ENCODE data around the gene AGO3.
A peak's percentile ranks its signal among the peaks of the same experiment; 100 is the strongest.

The AGO3 gene

DNA sequence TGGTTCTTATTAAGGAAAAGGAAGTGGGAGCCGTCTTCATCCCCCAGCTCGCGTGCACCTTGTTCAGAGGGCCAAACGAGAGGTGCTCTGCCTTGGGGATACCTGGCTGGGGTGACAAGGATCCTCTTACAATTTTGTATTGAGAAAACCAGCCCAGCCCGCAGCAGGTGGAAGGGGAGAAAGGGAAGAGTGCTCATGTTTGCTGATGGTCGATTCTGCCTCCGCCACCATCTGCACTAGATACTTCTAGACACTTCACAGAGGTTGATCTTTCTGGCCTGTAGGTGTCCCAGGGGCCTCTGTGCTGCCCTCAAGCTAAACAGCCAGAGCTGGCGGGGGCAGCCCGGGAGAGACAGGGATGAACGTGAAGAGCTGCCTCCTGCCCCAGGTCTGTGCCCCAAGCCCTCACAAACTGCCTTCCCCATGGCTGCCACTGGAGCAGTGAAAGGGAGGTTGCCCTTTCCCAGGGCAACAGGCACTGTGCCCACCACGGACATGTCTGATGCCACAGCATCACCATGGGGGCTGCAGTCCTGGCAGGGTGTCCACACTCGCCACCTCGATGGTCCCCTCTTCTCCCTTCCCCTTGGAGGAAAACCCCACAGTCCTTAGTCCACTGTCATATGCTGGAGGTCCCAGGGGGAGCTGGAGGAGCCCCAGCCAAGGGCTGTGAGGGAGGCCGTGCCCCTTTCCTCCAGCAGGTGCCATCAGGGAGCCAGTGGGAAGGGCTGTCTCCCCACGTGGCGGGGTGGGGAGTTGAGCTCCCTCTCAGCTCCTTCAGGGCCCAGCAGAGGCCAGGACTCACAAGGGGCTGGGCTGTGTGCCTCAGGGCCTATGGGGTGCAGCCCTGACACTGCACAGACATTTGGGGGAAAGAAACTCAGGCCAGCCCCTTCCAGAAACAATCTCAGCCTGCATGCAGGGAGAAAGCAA lies 165.9 kb downstream of the AGO3 start:
- DNase-seq (ENCODE audit: low read depth): no peak

GRCh38 chr1:36097693-36098585 lies 167.0 kb downstream of the AGO3 start:
- DNase-seq (ENCODE audit: low read depth): no peak

DNA sequence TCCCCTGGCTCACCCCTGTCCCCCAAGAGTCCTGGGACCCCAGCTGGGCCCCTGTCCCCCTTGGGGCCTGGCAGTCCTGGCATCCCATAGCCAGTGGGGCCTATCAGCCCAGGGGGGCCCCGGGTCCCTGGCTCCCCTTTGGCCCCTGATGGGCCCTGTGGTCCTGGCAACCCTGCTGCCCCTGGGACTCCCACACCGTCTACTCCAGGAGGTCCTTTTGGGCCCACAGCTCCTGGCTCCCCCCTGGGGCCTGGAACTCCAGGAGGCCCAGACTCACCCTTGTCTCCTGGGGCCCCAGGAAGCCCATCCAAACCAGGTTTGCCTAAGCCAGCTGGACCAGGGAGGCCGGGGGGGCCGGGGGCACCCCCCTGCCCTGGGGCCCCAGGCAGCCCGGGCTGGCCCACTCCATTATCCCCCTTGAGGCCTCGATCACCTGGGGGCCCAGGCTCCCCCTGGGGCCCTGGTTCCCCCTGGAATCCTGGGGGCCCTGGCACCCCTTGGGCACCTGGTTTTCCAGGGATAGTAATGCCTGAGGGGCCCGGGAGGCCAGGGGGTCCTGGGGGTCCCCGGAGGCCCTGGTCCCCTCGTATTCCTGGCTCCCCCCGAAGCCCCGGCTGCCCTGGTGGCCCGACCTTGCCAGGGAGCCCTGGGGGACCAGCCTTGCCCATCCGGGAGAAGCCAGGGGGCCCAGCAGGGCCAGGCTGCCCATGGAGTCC lies 167.9 kb downstream of the AGO3 start:
- no peak for DNase-seq (ENCODE audit: low read depth)

DNA sequence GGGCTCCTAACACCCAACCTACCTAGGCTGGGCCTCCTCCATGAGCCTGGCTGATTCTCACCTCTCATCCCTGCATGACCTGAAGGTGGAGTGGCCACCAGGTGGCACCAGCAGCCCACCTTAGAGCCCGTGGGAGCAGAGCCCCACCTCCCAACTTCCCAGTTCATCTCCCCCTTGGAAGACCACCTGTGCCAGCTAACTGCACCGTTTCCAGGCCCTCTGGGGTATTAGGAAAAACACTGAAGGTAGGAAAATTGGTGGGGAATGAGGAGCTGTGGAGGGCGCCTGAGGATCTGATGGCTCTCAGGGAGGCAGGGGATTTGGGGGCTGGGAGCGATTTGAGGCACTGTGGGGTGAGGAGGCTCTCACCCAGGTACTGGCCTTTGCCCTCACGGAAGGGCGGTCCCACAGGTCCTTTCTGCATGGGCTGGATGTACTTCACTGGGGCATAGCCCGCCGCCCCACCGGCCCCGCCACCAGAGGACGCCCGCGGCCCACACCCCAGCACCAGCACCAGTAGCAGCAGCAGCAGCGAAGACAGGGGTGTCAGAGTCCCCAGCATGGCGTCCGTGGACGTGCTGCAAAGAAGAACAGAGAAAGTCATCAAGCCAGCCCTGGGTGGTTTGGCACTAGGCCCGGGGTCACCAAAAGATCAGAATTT lies 168.9 kb downstream of the AGO3 start:
- DNase-seq (ENCODE audit: low read depth): peak; percentile 57

DNA sequence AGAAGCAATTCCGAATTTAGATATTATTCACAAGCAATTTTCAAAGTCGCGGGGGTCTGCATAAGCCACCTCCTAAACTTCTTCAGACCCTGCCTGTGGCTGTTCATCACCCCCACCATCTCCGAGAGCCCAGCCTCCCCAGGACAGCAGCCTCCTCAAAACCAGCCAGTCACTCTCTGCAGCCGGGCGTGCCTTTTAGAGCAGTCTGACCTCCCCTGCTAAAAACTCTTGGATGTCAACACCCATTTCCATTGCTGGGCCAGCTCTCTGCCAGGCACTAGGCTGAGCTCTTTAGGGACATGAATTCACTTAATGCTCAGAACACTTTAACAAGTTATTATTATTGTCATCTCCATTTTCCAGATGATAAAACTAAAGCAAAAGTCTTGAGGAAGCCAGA lies 169.5 kb downstream of the AGO3 start:
- DNase-seq (ENCODE audit: low read depth): no peak

DNA sequence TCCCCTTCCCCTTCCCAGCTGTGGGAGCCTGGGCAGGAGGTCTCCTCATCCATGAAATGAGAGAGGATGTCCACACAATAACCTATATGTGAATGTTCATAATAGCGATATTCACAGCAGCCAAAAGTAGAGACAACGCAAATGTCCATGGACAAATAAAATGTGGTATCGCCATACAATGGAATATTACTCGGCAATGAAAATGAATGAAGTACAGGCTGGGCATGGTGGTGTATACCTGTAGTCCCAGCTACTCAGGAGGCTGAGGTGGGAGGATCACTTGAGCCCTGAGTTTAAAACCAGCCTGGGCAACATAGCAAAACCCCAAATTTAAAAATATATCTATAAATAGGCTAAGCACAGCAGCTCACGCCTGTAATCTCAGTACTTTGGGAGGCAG lies 170.6 kb downstream of the AGO3 start:
- DNase-seq (ENCODE audit: low read depth): no peak

GRCh38 chr1:36106269-36106668 lies 175.4 kb downstream of the AGO3 start:
- DNase-seq (ENCODE audit: low read depth): no peak

GRCh38 chr1:36107394-36107793 lies 176.5 kb downstream of the AGO3 start:
- DNase-seq (ENCODE audit: low read depth): no peak

DNA sequence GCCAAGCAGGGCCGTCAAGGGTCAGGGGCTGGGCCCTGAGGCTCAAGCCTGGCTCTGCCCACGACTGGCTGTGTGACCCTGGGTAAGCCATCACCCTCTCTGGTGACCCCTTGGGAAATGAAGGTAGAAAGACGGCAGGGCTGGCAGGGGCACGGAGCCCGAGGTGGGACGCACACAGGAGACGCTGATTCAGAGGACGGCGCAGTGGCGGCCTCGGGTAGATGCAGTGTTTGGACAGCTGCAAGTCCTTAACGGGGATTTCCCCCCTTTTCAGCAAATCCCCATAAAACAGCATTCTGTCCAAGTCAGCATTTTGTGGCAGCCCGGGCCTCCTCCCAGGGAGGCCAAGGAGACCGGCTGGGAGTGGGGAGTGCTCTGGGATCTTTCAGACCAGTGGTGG lies 177.4 kb downstream of the AGO3 start:
- no peak for DNase-seq (ENCODE audit: low read depth)

- peak; percentile 37 for DNase-seq (ENCODE audit: low read depth)
These were observed 178.3 kb downstream of the AGO3 start for GRCh38 chr1:36109041-36109679.

DNA sequence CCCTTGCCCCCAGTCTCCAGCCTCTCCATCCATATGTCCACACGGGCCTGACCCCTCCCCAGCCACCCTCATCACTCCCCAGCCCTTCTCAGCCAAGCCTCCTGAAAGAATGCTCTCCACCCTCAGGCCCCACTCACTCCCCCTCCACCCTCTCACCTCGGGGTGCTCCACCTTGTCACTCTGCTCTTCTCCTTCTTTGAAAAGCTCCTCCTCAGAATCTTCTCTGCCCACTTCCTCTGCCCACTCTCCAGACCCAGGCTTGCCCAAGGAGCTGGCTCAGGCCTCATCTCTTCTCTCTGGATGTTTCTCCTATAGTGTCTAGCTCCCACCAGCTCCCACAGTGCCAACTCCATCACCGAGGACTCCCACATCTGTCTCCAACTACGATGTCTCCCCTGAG lies 180.2 kb downstream of the AGO3 start:
- no peak for DNase-seq (ENCODE audit: low read depth)

GRCh38 chr1:36112823-36113222 lies 181.9 kb downstream of the AGO3 start:
- no peak for DNase-seq (ENCODE audit: low read depth)

DNA sequence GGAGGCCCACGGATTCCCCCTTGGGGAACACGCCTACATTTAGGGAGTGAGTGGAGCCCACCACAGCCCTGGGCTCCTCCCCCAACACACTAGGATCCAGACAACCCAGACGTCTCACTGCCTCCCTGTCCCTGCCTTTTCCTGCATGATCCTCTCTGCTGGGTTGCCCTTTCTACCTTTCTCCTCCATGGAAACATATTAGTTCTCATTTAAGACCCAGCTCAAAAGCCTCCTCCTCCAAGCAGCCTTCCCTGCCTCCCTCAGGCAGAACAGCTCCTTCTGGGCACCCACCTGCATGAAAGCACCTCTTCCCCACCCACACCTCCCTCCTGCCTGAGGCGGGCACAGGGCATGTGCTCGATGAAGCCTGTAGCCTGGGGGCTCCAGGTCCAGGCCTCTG lies 183.5 kb downstream of the AGO3 start:
- no peak for DNase-seq (ENCODE audit: low read depth)

GRCh38 chr1:36115200-36115669 lies 184.3 kb downstream of the AGO3 start:
- DNase-seq (ENCODE audit: low read depth): no peak

DNA sequence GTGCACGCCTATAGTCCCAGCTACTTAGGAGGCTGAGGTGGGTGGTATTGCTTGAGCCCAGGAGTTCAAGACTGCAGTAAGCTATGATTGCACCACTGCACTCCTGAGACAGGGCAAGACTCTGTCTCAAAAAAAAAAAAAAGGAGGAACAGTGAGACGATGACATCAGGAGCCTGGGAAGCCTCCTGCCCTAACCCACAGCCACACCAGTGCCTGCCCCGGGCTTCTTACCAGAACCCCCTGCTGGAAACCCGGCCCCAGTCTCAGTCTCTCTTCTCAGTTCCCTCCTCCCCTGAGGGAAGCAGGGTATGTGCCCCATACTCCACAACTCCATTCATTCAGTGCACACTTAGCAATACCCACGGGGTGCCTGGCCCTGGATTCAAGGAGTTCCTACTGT lies 185.0 kb downstream of the AGO3 start:
- no peak for DNase-seq (ENCODE audit: low read depth)

DNA sequence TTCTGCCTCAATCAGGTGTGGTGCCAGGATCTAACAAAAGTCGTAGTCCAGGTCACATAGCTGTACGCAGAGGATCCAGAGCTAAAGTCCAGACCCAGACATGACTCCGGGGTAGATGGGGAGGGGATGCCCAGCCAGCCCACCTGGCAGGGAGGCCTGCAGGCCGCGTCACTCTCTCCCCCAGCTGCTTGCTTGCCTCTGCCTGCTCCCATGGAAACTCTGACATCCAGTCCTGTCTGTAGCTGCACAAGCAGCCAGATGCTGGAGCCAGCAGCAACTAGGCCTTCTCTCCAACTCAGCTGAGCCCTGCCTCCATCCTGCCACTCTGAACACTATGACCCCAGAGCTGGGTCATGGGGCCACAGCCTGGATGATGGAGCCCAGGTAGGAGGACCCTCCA lies 186.0 kb downstream of the AGO3 start:
- no peak for DNase-seq (ENCODE audit: low read depth)

DNA sequence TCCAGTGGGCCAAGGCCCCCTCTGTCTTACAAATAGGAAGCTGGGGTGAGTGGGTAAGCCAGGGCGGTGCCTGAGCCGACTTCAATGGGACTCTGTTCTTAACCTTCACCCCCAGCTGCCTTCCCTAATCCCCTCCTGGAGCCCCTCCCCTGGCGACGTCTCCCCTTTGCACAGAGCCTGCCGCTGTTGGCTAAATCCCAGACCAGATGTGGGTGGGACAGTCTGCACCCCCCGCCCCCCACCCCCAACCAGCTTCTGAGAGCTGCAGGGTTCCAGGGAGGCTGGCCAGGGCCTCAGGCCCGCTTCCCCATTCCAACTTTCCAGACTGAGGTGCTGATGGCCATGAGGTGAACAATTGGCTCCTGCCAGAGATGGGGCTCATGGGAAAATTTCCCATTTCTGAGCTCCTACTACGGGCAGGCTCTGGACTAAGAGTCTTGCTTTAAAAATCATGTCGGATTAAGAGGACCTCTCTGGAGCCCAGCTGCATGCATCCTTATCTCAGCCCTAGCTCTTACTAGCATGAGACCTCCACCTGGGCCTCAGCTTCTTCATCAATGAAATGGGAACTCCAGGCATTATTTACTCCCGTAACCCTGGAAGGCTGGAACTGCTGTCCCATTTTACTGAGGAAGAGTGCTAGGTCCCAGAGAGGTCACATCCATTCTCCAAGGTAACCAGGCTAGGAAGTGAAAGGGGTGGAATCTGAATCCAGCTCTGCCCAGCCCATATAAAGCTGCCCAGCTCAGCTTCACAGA lies 187.7 kb downstream of the AGO3 start:
- DNase-seq (ENCODE audit: low read depth): no peak

- no peak for DNase-seq (ENCODE audit: low read depth)
These were observed 188.6 kb downstream of the AGO3 start for GRCh38 chr1:36119456-36119855.

Data from activated T-helper 1 cell treated with Interleukin-2 at 50 U/mL for 16 hours (primary cell).